ENCODE measurements around the gene CXCL6.

CXCL6 gene

DNA sequence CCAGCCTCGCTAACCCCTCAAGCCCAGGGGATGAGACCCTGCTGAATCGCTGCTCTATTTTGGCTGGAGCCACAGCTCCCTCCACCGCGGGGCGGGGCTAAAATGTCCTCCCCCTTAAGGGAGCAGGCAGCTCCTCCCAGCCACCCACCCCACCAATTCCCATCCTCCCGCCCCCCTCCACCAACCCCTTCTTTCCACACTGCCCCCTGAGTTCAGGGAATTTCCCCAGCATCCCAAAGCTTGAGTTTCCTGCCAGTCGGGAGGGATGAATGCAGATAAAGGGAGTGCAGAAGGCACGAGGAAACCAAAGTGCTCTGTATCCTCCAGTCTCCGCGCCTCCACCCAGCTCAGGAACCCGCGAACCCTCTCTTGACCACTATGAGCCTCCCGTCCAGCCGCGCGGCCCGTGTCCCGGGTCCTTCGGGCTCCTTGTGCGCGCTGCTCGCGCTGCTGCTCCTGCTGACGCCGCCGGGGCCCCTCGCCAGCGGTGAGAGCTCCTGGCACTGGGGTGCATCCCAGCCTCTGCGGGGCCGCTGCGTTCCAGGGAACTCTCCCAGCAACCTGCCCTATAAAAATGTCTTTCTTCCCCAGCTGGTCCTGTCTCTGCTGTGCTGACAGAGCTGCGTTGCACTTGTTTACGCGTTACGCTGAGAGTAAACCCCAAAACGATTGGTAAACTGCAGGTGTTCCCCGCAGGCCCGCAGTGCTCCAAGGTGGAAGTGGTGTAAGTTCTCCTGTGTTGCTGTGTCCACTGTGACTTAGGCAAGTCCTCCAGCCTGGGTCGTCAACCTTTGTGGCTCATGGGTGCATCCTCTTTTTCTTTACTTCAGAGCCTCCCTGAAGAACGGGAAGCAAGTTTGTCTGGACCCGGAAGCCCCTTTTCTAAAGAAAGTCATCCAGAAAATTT, at the start of gene CXCL6:
CXCL6 (plus strand) TSS at position 306 of the 907 bp plus-strand sequence; CDS start at position 379, 73 bp downstream.
- DNase-seq (ENCODE audit: low spot score): no peak

DNA sequence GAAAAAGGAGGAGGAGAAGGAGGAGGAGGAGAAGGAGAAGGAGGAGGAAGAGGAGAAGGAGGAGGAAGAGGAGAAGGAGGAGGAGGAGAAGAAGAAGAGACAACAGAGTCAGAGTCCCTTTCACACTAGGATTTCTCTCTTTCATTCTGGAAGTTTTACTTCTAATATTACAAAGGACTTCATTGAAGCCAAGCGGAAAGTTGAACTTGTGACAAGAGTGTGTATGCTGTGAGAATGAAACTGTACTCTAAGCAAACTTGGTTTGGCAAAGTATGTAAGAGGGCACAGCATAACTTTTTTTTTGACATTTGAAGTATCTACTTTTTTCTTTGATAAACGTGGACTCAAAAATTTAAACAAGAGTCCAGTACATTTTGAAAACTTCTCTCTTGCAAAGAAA, 48.1 kb upstream of the CXCL6 start:
- DNase-seq (ENCODE audit: low spot score): no peak

DNA sequence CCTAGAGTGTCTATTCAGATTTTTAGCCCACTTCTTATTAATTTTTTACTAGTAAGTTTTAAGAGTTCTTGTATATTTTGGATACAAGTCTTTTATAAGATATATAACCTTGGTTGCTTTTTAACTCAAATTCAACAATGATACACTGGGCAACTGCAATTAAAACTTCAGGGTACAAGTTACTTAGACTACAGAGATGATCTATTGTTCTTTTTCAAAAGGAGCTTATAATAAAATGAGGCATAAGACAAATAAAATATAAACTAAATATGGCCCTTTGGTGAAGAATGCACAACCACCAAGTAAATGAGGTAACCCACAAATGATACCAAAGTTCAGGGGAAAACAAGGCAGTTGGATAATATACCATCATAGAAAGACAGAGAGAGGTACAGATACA, 37.6 kb upstream of the CXCL6 start:
- no peak for DNase-seq (ENCODE audit: low spot score)

DNA sequence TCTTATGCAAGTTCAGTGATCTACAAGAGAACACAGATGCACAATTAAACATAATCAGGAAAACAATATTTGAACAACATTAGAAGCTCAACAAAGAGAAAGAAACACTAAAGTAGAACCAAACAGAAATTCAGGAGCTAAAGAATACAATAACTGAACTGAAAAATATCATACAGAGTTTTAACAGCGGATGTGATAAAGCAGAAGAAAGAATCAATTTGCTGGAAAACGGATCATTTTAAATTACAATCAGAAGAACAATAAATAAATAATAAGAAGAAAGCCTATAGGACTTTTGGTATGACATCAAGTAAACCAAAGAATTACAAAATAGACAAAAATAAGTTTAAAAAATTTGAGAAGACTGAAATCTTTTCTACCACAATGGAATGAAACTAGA, 36.3 kb upstream of the CXCL6 start:
- DNase-seq (ENCODE audit: low spot score): no peak

DNA sequence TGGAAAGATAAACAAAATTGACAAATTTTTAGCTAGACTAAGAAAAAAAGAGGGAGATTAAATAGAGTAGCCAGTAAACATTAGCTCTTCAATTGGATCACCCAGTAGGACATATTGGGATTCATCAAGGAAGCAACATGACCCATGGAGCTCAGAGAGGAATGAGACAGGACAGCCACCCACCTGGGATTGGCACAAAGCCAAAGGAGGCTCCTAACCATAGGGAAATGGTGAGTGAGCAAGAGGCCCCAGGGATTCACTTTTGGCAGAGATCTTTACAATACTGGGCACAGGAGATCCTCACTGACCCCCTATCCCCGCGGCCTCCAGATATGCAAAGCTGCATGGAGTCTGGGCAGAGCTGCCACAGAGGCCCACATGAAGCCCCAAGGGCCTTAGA, 34.8 kb upstream of the CXCL6 start:
- DNase-seq (ENCODE audit: low spot score): no peak

DNA sequence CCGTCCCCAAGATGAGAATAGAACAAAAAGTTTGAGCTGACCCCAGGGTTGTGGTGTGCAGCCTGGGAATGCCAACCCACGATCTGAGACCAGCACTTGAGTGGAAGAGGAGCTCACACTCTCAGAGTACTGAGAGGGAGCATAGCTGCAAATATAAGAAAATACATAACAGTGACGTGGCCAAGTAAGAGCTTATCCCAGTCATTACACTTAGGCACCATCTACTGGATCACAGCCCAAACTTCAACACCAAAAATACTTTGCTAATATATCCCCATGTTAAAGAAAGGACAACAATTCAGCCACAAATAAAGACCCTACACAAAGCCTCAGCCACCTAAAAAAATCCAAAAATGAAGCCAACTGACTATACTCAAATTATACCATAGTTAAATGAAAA, 33.3 kb upstream of the CXCL6 start:
- DNase-seq (ENCODE audit: low spot score): no peak

DNA sequence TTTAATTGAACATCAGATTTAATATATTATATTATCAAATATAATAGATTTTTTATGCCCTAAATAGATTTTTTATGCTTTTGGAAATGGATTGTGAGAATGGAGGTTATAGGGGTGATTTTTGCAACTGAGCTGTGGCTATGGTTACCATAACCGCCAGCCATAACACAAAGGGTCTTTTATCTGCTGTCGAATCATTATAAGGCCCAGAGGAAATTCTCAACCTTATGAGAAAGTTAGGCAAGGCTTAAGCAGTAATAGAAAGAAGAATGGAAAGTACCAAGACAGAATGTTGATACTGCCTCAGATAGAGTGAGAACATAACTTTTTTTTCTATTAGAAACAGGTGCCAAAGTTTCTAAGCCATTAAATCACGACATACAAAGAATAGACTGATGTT, 26.3 kb upstream of the CXCL6 start:
- no peak for DNase-seq (ENCODE audit: low spot score)

DNA sequence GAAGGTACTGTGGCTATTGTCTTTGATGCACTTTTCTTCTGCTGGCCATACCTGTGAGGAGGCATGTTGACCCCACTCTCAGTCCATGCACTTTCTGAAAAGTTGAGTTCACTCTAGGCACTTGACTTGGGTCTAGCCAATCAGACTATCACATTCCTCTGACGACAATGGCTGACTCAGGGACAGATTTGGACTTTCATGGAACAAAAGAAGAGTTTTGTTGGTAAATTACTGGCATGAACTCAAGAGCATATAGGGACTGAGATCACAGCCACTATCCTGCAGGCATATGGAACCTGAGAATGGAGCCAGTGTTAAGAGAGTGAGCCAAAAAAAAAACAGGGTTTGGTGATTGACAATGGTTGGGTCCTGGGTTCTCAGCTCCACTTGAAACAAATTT, 24.6 kb upstream of the CXCL6 start:
- DNase-seq (ENCODE audit: low spot score): no peak

DNA sequence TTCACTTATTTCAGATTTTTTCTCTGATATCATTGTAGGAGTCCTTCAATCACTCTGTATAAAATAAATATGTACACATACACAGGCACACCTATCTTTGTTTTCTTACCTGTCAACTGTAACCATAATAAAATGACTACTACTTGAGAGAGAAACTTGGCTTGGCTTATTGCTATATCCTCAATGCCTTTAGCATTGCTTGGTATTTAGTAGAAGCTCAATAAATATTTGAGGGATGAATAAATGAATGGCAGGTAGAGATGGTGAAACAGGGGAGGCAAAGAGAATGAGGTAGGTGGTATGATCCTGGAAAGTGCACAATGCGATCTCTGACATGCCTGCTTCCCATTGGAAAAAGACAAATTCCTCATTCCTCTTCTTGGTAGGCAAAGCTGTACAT, 21.8 kb upstream of the CXCL6 start:
- no peak for DNase-seq (ENCODE audit: low spot score)

DNA sequence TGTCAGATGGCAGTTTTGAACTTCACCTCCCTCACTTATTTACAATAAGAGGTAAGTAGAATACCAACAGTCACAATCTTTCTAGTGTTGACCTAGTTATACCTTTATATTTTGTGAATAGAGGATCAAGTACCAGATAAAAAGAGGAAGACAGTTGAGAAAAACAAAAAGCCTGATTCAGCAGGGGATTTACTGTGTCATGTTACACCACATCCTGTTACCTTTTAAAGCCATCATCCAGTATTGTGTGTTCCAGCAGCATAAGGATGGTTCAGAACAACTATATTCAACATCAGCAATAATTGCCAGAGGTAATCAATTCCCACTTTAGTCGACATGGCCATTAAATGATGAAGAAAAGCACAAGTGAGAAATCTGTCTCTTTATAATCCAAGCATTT, 21.3 kb upstream of the CXCL6 start:
- DNase-seq (ENCODE audit: low spot score): no peak

DNA sequence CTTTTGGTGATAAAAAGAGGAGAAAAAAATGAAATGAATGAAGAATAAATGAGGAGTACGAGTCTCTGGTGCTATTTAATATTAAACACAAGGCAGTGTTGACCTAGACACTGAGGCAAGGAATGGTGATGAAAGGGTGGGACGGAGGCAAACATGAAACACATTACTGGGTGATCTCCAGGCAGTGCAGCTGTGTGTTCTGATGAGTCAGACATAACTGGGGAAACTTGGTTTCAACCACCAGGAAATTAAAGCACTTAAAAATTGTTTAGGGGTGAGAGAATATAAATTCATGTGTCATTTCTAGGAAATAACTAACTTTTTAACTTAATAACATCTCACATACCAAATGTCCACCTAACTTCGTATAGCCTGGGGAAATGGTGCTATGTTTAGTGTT, 19.7 kb upstream of the CXCL6 start:
- DNase-seq (ENCODE audit: low spot score): no peak

DNA sequence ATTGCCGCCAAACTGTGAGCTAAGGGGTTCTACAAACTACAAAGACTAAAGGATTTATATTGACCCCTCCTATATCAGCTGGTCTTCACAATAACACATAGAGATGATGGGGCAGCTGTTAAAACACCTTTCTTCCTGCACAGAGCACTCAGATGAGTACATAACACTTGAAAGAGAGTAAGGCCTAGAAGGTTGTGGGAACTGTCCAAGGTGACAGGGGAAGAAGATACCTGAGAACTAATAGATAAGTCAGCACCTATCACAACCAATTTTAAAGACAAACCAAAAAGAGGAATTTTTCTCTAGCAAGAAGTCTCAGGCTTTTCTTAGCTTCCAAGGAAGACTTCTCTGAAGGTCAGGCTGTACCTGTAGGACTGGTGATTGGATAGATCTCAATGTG, 19.1 kb upstream of the CXCL6 start:
- DNase-seq (ENCODE audit: low spot score): no peak

DNA sequence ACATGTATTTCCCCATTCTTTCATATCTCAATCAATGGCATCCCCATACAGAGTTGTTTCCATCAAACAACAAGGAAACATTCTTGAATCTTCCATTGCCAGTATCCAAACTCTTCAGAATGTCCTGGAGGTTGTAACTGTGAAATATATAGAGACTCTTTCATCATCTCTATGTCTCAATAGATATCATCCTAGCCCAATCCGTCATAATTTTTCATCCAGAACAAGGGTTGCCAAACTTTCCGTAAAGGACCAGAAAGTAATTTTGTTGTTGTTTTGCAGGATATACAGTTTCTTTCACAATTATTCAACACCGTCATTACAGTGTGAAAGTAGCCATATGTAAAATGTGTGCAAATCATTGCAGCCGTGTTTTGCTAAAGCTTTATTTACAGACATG, 15.2 kb upstream of the CXCL6 start:
- no peak for DNase-seq (ENCODE audit: low spot score)

DNA sequence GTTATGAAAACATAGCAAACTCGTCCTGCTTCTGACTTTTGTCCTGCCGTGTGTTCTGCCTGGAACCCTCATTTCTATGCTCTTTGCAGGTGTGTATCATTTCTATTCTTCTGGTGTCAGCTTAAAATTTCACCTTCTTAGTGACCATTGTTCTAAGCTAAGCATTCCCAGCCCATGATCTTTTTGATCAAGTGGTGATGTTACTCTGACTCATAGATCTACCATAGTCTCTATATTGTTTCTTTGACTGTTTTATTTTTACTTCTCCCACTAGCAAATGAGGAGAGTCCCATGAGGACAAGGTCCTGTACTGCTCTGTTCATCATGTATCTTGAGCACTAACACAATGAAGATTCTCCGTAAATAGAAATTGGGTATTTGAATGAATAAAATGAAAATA, 14.1 kb upstream of the CXCL6 start:
- peak; percentile 40 for DNase-seq (ENCODE audit: low spot score)

DNA sequence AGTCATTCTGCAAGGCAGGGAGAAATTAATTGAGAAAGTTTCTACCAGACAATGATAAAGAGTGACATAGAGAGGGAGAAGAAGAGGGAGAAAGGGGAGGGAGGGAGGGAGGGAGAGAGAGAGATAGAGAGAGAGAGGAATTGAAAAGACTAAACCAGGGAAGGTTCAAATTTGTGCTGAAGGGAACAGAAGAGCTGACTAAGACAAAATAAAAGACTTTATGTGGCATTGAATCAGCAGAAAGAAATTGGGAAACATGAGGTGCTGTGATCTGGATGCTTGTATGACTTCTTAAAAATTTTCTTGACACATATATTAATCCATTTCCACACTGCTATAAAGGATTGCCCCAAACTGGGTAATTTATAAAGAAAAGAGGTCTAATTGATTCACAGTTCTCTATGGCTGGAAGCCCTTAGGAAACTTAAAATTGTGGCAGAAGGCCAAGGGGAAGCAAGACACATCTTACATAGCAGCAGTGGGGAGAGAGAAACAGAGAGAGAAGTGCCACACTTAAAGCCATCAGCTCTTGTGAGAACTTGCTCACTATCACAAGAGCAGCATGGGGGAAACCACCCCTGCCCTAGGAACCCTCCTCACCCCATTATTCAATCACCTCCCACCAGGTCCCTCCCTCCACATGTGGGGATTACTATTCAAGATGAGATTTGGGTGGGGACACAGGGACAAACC, 13.5 kb upstream of the CXCL6 start:
- no peak for DNase-seq (ENCODE audit: low spot score)

DNA sequence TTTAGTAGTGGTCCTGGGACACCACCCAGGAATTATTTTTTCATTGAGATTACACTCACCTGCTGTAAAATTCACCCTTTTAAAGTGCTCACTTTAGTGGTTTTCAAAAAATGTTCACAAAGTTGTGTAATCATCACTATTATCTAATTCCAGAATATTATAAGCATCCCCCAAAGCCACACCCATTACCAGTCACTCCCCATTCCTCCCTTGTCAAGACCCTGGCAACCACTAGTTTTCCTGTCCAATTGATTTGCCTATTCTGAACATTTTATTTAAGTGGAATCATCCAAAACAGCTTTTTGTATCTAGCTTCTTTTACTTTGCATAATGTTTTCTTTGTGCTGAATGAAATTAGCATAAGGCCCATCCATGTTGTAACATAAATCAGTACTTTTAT, 12.7 kb upstream of the CXCL6 start:
- DNase-seq (ENCODE audit: low spot score): no peak

DNA sequence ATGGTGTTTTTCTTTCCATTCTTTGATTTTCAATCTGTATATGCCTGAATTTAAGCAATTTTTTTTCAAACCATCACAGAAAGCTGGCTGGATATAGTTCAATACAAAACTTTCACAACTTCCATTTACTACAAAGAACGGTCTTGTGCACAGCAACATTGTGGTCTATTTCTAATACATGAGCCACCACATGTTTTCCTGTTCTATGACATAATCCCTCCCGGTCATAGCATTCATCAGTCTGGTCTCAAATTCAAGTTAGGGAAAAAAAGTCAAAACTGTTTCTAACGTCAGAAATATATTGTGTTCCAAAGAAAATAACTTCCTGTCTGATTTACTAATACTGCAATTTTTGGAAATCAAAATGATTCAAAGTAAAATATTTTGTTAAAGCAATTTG, 7.5 kb upstream of the CXCL6 start:
- peak; percentile 53 for DNase-seq (ENCODE audit: low spot score)

DNA sequence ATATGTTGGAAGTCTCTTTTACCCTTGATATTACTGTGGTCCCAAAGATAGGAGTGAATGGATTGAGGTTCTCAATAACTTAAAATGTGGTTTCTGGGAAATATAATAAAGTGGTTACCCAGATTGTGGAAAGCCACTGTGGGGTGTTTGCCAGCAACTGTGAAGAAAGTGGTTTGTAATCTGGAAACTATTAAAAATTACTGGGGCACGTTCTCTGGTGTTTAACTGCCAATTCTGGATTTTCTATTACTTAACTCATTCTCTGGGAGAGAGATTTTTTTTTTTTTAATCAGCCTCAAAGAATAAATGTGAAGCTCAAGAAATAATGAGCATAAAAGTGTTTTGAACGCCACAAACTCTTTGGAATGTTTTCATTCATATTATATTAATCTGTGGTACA, 4.9 kb upstream of the CXCL6 start:
- DNase-seq (ENCODE audit: low spot score): no peak

DNA sequence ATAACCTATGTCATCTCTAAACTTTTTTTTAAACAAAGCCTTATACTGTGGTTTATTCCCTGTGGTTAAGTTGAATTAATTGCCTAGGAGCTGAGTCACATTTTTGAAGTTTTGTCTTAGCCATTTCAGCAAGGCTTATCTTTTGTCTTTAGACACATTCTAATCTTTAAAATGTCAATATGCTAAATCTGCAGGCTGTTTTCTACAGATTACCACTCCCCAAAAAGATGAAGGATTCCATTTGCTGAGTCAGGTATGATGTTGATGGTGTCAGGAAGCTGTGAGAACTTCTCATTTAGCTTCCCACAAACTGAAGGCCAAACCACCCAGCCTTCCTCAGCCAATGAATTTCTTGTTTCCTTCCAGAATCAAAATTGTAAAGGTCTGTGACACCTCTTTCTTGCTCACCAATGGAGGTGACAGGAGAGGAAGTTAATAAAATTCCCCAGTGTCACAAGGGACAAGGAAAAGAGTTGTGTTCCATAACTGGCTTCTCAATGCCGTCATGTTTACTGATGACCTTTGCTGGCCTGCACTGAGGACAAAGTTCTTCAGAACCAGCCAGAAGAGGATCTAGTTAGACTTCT, 3.7 kb upstream of the CXCL6 start:
- DNase-seq (ENCODE audit: low spot score): no peak

DNA sequence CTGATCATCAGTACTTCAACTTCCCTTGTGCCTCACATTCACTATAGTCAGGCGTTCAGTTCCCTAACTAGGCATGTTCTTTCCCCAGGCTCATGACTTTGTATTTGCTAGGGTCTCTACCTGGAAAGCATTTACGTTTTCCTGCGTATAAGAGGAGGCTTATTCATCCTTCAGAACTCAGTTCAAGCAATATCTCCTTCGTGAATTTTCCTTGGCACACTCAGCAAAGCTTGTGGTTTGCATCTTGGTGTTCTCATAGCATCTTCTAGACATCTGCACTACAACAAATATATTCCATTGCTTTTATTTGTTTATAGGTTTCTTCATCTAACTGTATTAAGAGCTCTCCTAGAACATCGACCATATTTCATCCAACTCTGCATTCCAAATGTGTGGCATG, 2.6 kb downstream of the CXCL6 start:
- DNase-seq (ENCODE audit: low spot score): no peak

DNA sequence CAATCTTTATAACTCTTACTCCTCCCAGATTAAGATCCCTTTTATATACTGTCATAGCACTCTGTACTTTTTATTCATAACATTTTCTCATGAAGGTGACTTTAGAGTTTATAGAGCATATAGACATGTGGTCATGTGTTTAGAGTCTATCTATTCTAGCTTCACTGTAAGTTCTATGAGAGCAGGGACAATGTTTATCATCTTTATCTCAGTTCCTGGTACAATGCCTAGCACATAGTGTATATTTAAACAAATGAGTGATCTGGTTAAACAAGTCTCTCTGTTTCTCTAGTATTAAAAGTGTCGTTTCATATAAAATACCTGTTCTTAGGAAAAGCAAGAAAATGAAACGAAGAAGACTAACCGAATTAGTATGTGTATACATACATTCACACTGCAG, 3.2 kb downstream of the CXCL6 start:
- DNase-seq (ENCODE audit: low spot score): no peak

DNA sequence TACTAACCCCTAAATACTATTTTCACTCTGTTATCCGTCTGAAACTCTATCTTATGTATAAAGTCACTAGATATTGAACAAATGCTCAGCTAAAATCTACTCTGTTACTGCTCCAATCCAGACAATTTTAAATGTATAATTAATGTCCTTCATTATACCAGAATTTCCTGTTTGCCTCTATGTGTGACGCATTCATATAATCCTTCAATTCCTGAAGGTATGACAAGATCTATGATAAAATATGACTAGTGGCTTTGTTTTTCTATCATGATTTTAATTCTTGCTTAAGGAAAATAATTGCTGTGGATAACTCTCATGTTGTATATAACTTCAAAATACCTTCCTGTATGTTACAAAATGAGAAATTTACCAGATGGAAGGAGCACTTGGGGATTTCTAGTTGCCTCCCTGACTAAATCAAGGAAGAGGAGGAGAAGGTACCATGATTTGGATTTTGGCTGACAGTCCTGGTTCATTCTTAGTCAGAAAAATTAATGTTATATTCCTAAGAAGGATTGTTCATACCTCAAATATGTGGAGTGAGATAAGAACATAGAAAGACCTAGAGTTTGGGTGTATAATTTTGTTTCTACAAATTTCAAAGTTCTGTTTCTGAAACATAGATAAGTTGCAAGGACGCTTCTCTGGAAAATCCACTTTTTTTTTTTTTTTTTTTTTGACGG, 4.9 kb downstream of the CXCL6 start:
- DNase-seq (ENCODE audit: low spot score): no peak

DNA sequence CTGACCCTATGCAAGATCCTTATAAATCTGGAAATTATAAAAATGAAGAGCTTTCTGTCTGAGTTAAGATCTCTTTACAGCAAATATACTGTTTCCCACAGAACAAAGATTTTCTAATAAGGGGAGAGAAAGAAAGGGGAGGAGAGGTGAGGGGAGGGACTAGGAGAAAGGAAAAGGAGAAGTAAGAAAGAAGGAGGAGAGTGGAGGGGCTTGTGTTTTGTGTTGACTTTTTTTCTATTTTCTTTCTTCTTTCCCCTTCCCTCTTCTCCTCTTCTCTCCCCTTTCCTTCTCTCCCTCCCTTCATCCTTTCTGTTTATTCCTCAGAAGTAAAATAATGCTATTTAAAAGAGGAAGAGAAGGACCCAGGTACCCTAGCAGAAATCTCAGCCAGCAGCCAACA, 6.2 kb downstream of the CXCL6 start:
- no peak for DNase-seq (ENCODE audit: low spot score)

Measured in kidney capillary endothelial cell (primary cell).